HT1080 (cell line): ENCODE data around the gene KLHL13. TPM values are rescaled to one million over a fixed set of nuclear protein-coding genes. Genes with fewer than 3 reads are reported as not detected.
"Not testable (repeated sequence)": the region's sequence is repeated elsewhere in the genome, so short reads cannot be mapped to it uniquely, and the experiment has no call there.

ENCODE experiments used
- DNase-seq: peaks from one replicate; pipeline ENCODE4 v3.0.0-alpha.2; 2015; ENCODE audit warnings: low read depth
- total RNA-seq: library from RNA; depleted of rRNA; stranded (reverse); fragments of >200 nt; shearing (Covaris generic); gene quantifications from 2 replicates; pipeline ENCODE4 v1.2.3, GENCODE V29; 2014

Gene KLHL13
- total RNA-seq, 1 experiment from 2014 or later = 7.8 TPM

DNA sequence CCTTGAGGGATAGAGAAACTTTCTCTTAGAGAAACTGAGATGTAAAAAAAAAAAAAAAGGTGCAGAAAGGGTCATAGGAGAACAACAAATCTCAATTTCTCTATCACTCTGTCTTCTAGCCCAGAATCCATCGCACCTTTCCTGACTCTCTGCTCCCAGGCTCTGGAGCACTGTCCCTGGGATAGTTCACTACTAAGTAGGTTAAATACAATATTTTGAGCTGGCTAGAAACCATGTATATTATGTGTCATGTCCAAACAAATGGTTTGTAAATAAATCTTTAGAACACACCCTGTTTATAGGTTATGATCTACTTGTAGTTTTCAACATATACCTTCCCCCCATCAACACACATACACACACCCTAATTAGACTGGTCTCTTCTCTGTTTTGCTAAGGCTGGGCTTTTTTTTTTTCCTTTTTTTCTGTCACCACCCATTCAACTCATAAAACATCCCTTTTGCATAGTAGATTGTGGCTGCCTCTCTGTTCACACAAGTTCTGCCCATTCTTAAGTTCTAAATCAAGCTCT, 124.4 kb downstream of the KLHL13 start:
- no peak for DNase-seq

DNA sequence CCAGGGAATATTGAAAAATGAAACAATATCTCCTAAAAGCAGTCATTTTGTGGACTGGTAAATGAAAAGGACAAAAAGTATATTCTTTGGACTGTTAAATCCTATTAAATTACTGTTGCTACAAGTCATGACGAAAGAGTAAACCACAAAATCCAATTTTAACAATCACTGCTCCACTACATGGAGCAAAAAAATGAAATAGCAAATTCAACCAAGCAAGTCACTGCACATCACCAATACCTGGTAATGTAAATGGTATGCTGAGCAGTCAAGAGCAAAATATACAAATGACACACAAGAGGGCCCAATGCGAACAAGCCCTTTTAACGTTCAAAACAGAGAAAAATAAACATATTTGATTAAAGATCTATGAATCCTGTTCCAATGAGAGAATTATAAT, 126.2 kb downstream of the KLHL13 start:
- no peak for DNase-seq

DNA sequence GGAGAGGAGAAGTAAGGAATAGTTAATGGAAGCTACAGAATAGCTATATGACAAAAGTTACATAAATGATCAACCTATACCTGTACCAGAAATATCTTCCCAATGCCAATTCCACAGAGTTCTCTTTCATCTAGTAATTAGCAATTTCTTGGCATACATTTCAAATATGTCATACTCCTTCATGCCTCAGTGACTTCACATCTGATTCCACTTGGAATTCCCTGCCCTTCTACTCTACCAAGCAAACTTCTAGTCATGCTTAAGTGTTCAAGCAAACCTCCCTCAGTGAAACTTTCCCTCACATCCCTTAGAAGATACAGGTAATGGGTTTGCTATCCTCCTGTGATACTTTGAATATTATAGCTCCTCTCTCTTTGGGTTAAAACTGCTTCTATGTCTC, 127.1 kb downstream of the KLHL13 start:
- no peak for DNase-seq

DNA sequence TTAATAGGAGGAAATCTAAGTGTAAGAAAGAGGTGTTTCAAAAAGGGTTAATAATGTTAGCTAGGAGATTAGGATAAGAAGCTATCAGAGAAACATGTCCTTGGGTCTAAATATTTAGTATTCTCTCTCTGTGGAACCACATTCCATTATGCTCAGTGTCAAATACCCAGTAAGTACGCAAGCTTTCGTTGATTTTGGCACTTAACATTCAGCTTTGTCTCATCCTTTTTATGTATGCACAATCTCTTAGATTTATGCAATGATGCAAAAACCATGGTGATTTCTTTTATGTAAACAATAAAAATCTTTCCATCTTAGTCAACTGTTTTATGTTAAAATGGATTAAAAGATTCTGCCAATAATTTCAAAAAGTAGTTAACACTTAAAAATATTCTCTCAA, 129.2 kb downstream of the KLHL13 start:
- no peak for DNase-seq

DNA sequence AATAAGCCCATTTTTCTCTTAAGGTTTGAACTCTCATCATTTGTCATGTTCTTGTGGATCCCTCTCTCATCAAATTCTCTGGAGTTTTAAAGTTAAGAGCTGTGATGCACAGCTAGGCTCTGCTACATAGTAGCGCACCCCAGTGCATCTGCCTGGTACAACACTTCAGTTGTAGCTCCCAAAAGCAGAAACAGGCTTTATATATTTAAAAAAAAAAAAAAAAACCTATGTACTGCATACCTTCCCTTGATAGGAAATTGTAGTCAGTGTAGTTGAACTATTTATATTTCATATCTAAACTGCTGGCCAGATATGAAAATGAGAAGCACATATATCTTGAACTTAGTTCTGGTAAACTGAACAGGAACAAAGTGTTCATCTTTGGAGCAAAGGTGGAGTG, 131.4 kb downstream of the KLHL13 start:
- DNase-seq = no peak

DNA sequence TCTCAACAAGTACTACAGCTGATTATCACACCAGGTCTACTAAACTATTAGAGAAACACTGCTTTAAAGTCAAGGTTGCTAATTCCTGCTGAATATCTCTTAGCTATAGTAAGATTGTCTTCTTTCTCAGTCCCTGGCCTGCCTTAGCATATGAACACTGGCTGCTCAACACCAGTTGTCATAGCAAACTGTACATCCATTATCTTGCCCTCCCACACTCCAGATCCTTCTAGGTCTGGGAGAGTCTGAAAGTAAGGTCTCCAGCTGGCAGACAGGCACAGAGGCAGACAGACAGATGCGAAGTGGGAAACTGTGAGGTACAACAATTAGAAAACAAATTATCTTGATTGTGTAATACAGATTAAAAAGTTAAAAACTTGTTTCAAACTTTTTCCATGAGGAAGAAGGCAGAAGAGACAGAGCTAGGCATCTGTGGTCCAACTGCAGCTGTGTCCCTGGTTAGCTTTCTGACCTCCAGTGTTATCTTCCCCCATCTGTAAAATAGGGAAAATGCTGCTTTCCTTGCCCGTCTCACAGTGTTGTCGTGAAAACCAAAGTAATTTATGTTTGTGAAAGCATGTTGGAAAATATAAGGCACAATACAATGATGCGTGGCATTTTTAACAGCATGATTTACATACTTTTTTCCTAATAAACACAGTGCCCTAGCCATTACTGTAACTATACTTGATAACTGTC, 133.8 kb downstream of the KLHL13 start:
- no peak for DNase-seq

DNA sequence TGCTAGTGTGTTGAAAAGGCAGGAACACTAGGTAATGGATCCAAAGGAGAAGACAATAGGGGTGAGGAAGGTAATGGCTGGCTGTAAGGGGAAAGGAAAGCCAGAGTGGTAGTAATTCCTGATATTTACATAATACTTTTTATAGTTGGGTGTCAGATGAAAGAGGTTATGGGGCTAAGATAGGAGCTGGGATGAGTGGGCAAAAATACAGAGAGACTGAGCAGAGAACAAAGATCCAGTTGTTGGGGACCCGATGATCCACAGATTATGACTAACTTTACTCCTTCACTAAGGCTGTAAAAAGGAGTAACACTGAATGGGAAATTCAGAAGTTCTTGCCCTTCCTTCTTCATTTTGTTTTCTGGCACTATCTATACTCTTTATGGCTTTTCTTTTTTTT, 138.2 kb downstream of the KLHL13 start:
- no peak for DNase-seq

DNA sequence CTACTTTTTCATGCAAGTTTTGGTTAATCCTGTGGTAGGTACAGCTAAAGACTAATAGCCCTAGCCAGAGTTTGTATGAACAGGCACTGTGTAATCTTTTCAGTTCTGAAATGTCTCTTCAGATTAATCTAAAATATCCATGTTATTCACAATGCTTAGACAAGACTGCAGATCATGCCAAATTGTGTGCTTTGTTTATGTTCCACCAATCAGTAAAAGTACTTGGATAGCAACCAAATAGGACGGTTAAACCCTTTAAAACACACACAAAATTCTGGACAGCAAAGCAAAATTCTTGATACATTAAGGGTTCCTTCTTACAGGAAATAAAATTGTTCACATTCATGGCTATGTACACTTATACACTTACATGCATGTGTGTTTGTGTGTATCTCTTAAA, 139.1 kb downstream of the KLHL13 start:
- DNase-seq = no peak

DNA sequence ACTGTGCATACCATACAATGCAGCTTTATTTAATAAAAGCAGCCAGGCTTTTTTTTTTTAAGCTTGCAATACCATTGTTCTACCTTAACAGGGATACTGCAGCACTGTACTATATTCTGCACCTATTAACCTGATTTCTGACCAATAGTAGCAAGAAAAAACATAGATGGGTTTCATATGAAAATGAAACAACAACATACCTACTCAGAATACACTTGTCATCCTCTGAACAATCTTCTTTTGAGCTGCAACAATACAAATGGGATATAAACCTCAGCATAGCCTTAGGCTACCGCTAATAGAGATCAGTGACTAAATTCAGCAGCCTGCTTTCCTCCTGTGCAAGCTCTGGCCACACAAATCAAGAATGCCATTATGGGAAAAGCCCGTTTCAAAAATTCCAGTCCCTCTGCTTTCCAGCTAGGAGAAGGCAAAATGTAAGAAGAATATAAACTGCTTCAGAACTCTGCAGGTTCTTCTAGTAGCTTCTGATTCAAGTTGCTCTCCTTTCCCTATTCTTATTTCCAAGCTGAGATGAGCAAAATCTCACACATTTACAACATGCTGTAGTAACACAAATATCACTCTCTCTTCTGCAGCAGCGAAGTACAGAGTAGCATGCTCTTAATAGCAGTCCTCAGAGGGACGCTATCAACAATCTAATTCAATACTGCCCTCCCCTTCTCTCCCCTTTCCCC, 143.4 kb downstream of the KLHL13 start:
- DNase-seq = no peak

DNA sequence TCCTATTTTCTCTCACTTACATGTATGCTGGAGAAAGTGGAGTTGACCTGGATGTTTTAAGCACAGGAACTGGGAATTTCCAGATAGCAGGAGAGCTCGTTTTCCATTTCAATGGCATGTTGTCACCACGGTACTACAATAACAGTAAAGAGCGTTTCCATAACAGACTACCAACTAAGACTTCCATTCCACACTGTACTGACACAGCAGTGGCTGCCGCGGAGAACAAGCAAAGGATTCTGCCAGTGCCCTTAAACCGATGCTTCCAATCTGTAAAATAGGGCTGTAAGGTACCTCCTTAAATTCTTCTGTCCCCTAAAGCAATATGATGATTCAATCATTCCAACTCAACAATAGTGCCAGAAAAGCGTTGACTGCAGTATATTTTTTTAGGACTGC, 143.9 kb downstream of the KLHL13 start:
- peak; percentile 6 for DNase-seq

DNA sequence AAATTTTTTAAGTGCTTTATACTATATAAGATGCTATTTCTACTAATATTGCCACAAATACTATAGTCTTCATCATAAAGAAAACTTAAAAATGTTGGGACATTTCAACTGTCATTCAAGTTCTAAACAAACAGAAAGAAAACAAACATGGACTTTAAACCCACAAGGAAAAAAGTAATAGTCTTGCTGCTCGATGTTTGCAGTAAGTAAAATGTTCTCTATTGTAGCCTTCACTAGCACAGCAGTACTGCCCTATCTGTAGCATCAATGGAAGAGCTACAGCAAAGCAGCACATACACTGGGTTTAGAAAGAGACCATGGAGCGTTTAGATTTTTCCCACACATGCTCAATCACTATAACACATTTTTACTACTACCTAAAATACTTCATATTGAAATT, 146.8 kb downstream of the KLHL13 start:
- DNase-seq = no peak

DNA sequence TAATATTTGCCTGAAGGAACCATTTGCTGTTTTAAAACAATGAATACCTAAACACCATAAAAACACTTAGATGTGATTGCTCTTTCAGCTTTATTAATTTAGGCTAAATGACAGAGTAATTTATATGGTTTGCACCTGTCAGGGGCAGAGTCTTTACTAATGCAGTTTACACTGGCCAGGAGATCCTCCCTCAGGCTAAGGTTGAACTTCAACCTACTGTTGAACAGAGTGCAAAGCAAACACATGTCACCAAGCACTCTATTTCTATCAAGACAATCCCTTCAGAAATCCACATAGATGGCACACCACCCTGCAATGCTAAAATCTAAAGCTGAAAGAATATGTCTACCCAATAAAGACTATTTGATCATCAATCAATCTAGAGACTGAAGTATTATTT, 147.3 kb downstream of the KLHL13 start:
- no peak for DNase-seq

DNA sequence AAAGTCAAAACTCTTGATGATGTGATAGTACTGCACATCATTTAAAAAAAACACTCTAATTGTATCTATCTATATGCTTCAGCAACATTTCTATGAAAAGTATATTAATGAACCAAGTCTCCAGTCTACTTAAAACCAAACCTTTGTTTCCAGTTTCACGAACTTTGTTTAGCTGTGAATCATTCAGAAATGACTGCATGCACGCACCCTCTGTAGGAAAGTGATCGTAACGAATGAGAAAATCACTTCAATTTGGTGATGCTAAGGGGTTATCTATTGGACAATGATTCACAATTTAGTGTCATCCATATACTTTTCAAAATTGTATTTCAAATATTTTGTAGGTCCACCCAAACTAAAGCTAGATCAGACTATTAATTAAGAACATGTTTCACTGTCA, 157.6 kb downstream of the KLHL13 start:
- no peak for DNase-seq

DNA sequence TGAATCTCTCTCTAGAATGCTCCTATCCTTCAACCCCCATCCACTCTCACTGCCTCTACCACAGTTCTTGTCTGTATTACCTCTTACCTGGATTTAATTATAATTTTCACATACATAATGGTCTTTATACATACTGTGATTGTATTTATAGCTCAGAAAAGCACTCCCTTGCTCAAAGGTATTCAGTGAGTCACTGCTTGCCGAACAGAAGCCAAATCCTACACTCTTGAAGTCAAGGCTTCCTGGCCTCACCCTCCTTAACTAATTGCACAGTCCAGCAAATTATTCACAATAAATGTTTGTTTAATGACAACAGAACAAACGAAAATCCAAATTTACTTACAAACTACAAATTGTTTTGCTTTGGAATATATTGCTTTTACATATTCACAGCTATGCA, 159.5 kb downstream of the KLHL13 start:
- DNase-seq = peak; percentile 2

DNA sequence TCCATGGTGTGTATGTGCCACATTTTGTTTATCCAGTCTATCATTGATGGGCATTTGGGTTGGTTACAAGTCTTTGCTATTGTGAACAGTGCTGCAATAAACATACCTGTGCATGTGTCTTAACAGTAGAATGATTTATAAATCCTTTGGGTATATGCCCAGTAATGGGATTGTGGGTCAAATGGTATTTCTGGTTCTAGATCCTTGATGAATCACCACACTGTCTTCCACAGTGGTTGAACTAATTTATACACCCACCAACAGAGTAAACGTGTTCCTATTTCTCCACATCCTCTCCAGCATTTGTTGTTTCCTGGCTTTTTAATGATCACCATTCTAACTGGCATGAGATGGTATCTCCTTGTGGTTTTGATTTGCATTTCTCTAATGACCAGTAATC, 177.3 kb downstream of the KLHL13 start:
- DNase-seq = peak; percentile 1

DNA sequence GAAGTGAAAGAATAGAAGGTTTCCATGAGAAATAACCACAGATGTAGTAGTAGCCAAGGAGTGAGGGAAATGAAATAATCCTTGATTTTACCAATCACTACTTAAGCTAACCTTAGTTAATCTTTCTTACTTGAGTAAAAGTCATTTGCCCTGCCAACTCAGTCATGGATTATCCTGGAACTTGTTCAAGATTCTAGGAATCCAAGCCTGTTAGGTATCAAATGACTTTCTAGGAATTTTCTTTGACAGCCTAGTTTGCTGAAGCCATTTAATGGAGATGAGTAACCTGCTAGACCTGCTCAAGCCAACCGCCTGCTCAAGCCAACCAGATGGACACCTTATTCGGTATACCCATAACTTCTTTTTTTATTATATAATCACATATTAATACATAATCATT, 180.5 kb downstream of the KLHL13 start:
- no peak for DNase-seq

DNA sequence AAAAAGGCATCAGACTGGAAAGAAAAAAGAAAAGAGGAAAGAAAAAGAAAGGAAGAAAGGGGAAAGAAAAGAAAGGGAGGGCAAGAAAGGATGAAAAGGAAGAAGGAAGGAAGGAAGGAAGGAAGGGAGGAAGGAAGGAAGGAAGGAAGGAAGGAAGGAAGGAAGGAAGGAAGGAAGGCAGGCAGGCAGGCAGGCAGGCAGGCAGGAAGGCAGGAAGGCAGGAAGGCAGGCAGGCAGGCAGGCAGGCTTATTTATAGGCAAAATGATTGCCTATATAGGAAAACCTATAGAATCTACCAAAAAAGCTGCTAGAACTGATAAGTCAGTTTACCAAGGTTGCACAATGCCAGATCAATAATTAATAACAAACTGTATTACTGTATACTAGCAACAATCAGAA, 186.5 kb downstream of the KLHL13 start:
- DNase-seq = not testable (repeated sequence)

DNA sequence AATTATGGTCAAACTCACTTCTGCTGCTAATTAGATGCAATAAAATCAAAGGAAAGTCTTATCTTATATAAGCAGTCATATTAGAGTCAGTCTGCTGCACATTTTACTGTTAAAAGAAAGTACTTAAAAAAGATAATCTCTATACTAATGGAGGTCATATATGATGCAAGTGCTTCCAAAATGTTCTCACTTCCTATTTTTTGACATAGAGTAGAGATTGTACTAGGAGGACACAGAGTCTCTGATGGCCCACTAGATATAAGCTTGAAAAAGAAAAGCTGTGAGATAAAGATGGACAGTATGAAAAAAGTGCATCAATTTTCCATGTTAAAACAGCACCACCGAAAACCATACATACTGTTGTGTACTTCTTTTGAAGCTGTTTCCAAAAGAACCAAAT, 196.9 kb downstream of the KLHL13 start:
- DNase-seq = no peak

DNA sequence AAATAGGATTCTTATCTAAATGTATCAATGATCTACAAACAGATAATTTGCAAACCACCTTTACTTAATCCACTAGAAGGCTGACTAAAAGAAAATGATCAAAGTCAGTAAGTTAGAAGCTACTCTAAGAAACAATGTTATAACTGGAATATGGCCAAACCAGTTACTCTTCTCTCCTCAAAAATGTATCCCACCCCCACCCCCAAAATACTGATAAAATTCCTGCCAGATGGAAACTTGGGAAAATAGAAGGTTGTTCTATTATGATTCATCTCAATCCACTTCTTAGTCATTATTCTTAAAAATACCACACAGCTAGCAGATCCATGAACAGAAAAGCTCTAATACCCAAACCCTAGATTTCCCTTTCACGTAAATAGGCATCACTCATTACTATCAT, 206.4 kb downstream of the KLHL13 start:
- peak; percentile 1 for DNase-seq

DNA sequence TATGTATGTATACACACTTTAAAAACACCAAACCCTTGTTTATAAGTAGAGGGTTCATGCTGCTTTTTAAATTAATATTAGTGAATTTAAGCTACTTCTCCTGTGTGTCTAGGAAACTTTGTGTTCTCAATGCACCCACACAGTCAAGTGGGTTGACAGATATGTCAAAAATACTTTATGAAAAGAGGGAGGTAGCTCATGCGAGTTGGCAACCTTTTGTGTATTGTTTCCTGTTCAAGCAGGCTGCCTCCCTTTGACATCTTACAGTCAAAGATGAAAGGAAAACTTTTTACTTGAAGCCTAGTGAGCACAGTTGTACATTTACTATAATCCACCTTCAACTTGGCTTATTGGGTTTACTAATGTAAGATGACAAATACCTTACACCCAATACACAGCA, 218.4 kb downstream of the KLHL13 start:
- DNase-seq = no peak

DNA sequence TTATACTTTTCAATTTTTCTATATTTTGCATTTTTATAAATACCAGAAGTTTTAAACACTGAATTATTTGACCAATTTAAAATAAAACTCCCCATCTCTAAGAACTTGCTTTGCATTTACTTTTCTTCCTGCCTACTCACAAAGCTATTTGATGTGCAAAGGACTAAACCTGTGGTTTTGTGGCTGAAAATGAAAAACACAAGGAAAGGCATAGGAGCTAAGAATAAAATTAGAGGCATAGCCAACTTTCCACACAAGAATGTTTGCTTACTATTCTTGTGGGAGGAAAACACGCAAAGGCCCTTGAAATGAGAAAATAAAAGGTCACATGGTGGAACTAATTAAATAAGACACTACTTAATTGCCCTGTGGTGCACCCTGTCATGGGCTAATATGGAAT, 221.2 kb downstream of the KLHL13 start:
- DNase-seq = no peak

DNA sequence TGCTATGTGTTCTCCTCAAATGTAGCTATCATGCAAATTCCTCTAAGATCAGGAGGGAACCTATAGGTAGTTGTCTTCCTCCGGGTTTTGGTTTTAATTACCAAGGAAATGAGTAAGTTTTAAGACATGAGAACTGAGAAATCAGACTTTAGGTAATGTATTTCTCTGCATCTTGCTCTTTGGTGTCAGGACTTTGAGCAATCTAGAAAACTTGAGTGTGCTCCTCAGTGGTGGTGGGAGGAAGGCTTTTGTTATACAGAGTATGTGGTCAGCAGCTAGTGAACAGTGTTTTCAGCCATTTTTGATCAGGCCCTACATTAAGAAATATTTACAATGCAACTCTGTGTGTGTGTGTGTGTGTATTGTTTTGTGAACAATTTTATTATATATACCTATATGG, 224.1 kb downstream of the KLHL13 start:
- no peak for DNase-seq

DNA sequence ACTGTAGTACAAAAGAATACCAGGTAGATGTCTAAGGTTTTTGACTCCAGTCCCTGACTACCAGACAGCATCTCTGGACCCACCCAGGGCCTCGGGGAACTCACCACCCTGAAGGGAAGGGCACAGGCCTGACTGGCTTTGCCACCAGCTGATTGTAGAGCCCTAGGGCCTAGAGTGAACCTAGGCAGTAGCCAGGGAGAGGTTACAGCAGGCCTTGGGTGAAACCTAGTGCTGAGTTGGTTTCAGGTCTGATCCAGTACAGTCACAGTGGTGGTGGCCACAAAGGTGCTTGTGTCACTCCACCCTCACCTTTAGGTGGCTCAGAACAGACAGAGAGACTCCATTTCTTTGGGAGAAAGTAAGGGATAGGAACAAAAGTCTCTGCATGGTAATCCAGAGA, 244.8 kb downstream of the KLHL13 start:
- DNase-seq = no peak
